Femur (tissue), 1 donor: ENCODE results near the gene ANKRD60.

ENCODE experiments used
- DNase-seq: peaks from one replicate; pipeline ENCODE4 v3.0.0-alpha.2; 2017

The ANKRD60 gene, protein sequence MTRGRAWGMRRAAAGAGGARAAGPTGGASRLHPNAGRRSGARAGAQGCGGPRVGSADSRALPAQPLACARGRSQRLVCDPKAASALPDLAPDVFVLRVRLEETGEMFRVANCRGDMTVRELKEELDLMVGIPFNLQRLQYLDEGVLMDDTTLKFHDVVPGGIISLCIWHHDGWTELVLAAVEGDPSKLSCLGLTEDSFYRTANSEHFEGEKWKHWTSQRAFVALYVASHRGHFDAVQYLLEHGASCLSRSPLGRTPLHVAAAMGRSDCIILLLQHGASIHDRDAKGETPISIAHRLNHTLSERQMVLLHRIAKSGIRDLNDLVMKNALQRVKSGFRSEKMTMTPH

DNA sequence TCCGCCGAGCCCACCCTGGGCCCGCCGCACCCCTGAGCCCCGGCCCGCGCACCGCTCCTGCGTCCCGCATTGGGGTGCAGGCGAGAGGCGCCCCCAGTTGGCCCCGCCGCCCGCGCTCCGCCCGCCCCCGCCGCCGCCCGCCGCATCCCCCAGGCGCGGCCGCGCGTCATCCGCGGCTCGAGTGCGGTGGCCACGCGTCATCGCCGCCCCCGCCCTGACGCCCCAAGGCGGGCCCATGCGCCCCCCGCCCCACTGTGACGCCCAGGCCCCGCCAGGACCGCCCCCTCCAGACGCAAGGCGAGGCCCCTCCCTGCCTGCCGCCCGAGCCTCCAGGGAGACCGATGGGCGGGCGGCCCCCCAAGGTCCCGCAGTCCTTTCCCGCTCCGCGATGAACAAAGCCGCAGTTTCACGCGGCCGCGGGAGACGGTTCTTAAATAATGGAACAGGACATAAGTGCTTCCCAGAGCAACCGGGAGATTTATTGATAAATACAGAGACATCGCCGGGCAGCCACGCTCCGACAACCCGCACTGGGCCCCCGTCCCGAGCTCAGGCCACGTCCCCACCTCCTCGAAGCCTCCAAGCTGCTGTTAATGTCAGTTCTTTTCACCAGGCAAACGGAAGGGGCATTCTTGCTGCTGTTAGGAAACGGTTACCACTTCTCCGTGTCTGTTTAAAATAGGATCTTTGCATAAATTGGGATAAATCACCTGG, at the start of gene ANKRD60:
Gene ANKRD60, minus strand, starts transcription at position 170 of the 714 bp plus-strand sequence. Its CDS starts 0 bp downstream, at position 170.
- peak; percentile 60 for DNase-seq

DNA sequence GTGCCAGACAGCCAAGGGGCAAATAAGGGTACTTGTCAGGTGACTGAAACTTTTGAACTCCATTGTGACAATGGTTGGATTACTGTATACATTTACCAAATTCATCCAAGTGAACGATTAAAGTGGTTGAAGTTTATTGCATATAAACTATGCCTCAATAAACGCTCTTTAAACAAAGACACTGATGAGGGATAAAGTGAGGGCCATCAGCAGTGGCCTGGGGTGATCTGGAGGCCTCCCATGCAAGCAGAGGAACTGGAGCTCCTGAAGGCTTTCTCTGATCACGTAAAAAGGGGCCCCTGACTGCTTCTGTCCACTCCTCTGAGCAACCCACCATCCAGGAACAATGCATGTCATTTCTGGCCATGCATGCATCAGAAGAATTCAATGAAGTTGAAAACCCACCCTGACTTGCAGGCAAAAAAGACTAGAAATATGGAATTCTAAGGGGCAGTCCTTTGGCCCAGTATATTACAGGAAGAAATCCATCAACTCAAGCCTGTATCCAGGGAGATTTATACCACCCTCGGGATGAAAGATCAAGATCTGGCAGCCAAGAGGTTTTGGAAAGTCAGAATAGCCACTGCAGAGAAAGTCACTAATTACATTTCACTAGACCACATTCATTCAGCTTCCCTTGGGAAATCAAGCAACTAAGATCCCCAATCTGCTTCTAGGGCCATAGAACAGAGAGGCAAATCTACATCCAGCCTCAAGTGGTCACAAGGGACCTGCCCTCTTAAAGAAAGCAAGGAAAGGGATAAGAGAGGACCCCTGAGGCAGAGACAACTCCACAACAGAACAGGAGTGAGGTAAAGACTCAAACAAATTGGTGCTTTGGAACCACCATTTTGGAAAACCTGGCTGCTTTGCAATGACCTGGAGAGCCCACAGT, 49.4 kb upstream of the ANKRD60 start:
- DNase-seq: no peak

DNA sequence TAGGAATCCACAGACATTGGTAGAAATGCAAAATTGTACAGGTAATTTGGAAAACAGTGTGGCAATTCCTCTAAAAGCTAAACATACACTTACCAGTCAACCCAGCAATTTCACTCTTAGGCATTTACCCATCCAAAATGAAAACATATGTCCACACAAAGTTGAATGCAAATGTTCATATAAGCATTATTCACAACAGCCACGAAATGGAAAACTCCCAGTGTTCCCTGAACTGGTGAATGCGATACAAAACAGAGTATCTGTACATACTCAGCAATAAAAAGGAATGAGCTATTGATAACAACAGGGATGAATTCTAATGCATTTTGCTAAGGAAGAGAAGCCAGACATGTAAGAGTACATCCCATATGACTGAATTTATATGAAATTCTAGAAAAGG, 48.7 kb upstream of the ANKRD60 start:
- no peak for DNase-seq

DNA sequence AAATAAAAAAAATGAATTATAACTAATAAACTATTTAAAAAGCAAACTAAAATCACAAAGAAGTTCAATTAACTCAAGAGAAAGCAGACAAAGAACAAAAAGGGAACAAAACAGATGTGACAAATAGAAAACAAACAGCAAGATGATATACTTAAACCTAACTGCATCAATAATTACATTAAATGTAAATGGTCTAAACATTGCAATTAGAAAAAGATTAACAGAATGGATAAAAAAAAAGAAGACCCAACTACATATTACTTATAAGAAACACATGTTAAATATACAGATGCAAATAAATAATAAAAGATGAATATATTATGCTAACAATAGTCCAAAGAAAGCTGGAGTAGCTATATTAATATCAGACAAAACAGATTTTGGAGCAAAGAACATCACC, 45.9 kb upstream of the ANKRD60 start:
- DNase-seq: no peak

DNA sequence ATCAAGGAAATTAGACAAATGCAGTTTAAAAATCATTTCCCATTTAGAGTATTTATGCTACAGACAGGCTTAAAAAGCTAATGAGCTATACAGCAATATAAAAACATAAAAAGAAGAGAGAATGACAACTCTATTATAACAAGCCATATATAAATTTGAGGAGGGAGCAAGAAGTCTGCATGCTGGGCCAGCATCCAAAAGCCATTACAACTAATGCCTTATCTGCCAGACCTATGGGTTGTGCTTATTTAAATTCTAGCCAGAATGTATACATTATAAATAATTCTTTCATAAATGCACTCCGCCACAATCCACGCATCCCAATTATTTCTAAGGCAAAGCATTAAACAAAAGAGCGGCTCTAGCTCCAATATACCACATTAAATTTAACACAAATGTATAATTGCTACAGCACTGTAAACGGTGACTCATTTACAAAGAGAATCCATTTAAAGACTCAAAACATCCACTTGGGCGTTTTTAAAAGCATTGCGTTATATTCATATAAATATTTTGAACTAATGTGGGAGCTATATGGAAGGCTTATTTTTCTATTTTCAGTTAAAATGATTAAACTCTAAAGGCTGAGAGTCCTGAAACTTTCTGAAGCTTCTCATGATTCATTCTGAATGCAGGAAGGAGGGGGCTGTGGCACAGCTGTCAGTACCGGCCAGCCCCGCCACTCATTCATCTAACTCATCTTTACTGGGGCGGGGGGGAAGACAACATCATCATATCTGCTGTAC, 43.3 kb upstream of the ANKRD60 start:
- no peak for DNase-seq

DNA sequence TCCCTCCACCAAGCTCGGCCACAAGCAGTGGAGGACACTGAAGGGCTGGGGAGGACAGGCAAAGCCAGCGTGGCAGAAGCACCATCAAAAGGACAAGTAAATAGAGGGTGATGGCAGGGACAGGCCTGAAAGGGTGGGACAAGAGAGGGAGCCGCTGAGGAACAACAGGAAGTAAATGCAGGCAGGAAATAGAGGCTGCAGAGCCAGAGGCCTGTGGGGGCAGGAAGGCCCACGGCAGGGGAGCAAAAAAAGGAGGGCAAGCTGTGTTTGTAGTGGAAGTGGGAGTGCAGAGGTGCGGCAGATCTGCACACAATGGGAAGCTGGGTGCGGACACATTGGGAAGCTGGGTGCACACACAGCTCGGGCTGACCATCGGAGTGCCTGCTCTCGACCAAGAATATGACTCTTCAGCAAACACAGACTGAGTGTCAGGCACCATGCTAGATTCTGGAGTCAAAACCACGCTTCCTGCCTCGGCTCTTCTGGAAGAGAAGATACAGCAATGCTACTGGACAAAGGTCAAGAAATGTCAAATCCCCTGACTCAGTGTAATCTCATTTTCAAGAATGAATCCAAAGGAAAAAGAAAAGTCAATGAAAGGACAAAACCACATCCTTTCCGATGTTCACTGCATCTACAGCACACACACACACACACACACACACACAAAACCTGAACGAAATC, 40.6 kb upstream of the ANKRD60 start:
- no peak for DNase-seq

DNA sequence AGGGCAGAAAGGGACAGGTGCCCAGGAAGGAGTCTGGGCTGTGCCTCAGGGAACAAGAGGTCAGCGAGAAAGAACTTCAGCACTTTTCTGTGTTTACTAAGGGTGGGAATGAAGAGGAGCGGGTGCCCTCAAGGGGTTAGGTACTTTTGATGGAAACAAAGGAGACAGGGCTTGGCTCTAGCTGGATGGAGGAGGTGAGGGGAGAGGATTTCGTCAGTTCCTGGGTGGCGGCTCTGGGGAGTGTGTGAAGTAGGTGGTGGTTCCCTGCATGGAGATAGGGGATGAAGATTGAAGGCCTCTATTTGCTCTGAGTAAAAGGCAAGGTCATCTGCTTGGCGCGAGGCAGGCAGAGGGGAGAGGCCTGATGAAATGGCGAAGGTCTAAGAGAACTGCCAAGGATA, 40.0 kb upstream of the ANKRD60 start:
- DNase-seq: no peak

DNA sequence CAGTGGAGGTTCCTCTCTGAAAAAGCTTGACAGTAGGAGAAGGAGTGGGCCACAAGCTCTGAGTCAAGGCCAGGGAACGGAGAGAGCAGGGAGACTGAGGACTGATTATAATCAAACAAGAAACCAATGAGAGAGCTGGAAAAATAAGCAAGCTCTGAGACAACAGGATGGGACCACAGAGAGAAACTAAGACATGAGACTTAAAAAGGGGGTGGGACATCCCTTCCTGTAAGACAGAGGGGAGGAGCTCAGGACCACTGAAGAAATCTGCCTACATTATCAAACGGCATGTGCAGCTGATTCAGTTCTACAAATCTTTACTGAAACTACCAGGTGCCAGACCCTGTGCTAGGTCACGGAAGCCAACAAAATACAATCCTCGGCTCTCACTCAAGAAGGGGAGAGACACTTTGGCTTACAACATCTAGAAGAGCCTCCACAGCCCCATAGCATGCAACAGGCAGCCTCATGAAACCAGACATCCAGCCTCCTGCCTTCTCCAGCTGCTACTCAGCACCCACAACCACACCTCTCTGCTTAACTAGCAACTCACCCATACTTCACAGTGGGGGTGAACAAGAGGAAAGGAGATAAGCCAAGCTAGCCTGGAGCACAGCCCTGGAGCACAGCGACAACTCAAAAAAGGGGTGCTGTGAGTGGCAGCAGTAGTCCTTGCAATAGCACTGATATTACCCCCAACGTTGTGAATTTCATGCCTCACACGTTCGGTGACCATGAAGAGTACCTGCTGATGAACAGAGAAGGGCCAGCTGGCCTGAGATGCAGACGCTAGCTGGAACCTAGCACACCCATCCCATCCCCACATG, 39.1 kb upstream of the ANKRD60 start:
- DNase-seq: no peak

DNA sequence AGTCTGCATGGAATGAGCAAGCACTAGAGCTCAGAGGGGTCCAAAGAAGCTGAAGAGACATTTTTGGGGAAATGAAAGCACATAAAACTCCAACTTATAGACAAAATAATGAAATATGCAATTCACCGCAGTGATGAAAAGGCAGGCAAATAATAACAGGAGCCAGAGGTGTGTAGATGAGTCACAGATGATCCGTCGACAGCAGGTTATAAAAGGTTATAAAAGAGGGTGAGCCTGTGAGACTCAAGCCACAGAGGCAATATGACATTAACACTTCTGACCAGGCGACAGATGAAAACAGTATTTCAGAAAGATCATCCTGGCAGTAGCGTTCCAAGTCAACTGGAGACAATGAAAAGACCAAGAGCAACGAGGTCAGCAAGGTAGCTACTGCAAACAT, 35.8 kb upstream of the ANKRD60 start:
- DNase-seq: no peak

DNA sequence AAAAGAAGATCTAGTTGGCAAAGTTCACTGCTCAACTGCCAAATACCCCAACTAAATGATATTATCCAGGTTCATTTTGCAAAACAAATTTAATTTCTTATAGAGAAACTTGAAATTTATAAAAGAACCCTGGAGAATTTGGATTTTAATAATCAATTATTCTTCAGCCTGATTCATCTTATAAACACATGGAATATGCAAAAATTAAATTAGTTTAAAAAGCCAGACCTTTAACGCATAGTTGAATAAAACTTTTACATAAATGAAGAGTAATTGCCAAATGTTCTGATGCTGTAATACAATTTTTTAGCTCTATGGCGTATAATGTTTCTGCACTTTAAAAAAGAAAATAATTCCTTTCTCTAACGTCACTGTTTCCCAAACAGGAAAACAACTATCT, 33.2 kb upstream of the ANKRD60 start:
- DNase-seq: no peak

DNA sequence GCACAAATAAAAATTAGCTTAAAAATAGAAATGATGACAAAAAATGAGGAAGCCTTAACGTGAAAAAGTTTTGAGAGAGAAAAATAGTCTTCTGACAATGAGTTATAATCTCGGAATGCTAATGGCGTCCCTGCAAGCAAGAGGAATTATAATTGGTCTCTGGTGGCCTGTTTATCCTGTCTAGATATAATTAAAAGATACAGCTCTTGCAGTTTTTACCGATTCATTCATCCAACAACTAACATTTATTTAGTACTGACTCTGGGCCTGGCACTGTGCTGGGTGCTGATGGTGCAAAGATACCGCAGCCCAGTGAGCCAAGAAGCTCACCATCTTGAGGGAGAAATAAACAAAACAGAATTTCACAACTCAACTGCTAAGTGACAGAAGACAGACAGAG, 31.6 kb upstream of the ANKRD60 start:
- no peak for DNase-seq

DNA sequence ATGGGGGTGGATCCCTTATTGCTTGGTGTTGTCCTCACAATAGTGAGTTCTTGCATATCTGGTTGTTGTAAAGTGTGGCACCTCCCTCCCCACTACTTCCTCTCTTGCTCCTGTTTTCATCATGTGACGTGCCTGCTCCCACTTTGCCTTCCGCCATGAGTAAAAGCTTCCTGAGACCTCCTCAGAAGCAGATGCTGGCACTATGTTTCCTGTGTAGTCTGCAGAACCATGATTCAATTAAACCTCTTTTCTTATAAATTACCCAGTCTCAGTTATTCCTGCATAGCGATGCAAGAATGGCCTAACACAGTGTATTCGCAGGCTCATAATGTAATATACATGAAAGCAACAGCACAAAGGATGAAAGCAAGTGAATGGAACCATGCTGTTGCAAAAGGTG, 28.4 kb upstream of the ANKRD60 start:
- DNase-seq: no peak

DNA sequence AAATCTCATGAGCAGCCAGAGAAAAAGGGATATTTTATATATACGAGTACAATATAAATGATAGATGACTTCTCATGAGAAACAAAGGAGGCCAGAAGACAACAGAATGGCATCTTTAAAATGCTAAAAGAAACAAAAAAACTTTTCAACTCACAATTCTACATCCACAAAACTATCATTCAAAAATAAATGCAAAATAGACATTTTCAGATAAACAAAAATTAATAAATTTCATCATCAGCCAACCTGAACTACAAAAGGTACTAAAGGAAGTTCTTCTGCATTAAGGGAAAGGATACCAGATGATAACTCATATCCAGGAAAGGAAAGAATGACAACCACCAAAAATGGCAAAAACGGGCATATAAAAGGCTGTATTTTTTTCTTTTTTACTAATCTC, 27.9 kb upstream of the ANKRD60 start:
- DNase-seq: no peak

DNA sequence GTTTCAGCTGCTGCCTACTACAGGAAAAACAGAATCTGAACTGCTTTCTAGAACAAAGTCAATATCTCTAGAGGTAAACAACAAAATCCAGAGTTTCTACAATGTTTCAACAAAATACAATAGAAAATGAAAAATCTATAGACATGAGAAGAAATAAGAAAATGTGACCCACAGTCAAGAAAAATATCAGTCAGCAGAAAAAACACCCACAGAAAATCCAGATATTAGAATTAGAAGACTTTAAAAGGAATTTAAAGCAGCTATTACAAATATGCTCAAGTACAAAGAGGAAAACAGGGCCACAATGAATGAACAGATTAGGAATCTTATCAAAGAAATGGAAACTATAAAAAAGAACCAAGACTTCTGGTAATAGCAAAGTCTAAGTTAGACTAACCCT, 26.4 kb upstream of the ANKRD60 start:
- DNase-seq: no peak

DNA sequence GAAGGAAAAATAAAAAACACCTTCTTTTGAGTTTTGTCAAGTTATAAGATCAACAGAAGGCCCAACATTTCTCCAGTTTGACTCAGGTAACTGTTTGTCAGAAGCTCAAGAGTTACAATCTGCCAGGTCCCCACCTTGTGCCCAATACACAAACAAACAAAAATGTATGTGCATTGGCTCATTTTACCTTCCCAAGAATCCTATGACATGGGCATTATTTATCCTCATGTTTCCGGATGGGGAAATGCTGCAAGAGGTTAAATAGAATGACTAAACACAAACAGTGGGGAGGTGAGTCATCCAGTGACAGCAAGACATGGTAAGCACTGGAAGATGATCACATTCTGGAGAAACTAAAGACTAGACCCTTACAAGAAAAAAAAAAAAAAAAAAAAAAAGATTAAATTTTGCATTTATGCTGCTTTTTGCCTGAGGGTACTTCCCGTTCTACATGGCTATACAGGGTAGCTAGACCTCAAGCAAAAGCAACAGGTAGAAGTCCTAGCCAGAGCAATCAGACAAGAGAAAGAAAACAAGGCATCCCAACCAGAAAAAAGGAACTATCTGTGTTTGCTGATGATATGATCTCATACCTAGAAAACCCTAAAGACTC, 23.6 kb upstream of the ANKRD60 start:
- DNase-seq: no peak

DNA sequence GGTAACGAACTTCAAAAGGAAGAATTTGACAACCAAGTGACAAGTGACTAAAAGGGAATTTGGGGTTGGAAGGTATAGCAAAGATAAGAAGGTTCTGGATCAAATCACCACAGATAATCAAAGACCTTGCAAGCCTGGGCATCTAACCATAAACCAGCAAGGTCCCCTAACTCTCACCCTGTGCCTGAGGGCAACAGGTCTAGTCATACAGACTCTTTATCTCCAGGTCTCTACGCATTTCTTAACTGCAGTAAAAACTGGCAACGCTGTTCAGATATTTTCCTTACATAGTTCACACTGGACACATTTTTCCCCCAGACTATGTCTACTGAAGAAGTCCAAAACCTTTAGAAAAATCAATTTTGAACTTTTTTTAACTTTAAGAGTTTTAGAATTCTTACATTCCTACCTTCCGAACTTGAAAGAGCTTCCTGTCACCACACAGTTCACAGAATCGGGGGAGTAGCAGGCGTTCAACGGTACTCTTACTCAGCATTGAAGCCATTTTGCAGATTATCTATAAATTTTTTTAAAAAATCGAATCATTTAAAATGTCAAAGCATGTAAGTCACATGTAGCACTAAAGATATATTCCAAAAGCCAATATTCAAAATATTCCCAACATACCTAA, 23.0 kb upstream of the ANKRD60 start:
- no peak for DNase-seq

DNA sequence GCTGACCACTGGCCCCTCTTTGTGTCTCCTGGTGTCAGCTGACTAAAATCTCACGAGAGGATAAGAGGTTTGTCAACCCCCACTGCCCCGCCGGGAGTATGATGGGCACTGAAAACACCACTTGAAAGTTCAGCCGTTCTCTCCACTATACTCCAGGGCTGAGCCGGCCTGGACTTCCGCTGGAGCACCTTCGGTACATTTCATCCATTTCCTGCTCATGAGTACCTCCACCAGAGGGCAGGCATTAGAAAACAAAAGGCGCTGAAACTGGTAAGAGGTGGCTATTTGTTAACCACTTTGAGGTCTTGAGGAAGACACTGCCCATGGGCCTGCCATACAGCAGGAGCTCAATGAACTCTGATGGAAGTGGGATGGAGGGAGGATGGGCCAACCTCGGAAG, 17.9 kb upstream of the ANKRD60 start:
- no peak for DNase-seq

DNA sequence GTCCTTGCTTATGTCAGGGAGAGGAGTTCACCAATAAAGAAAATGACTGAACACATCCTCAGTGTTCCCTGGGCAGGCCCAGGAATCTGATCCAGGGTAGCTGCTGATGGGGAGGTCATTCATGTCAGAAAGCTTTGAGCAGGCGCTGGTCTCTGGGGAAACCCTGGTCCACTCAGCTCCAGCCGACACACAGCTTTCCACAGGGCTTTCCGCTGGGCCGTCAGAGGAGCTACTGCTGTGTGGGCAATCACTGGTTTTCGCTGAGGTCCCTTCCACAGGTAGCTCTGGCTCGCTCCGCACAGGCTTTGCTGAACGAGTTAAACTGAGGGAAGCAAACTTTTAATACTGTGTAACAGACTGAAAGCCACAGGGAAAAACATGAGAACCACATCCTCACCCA, 17.5 kb upstream of the ANKRD60 start:
- DNase-seq: no peak

DNA sequence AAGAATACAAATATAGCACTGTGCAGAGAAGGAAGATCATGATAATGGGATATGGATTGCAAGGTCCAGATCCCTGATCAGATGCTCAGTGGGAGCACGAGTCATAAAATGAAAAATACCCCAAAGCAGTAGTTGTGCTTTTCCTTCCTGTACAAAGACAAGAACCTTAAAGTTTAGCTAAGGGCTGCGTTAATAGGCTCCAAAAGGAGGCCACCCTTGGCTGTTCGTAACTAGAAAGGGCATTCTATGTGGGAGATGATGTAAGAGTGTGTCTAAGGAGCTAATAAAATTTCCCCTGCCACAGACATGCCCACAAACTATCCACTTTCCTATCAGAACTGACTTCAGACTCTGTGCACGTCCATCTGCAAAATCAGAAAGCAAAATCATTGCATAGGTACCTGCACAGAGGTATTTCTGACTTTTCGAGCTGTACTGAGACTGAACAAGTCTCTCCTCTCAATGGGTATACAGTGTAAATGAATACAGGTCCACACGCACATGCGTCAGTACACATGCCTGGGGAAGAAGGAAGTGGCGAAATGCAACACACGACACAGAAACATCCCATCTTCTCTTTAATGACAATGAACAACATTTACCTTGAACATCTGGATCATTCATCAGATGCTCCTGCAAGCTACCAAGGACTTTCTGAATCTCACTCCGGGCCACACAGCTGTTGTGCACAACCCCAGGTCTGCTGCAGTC, 16.9 kb upstream of the ANKRD60 start:
- no peak for DNase-seq
